ENCODE measurements around the gene RAB38. TPM values are rescaled to one million over a fixed set of nuclear protein-coding genes. Genes with fewer than 3 reads are reported as not detected.

The RAB38 gene
- polyA plus RNA-seq (2013, experiment 1 of 2; ENCODE audit: insufficient read length), result 0.45 TPM
- 0.17 TPM for polyA plus RNA-seq (2013, experiment 2 of 2; ENCODE audit: insufficient read length)

- peak; percentile 79 for DNase-seq
Measured at GRCh38 chr11:88174709-88175568, at the start of gene RAB38. Gene RAB38 (minus strand): TSS chr11:88175443. CDS start chr11:88175384, 59 bp downstream.

GRCh38 chr11:88213406-88213805, 38.2 kb upstream of the RAB38 start:
- DNase-seq, result no peak

GRCh38 chr11:88212300-88212699, 37.1 kb upstream of the RAB38 start:
- DNase-seq, result no peak

- DNase-seq, result no peak
Measured at GRCh38 chr11:88208745-88209144, 33.5 kb upstream of the RAB38 start.

GRCh38 chr11:88206751-88207150, 31.5 kb upstream of the RAB38 start:
- DNase-seq, result peak; percentile 21

GRCh38 chr11:88204353-88204752, 29.1 kb upstream of the RAB38 start:
- no peak for DNase-seq

- no peak for DNase-seq
Measured at GRCh38 chr11:88203604-88204003, 28.4 kb upstream of the RAB38 start.

- no peak for DNase-seq
Measured at GRCh38 chr11:88202498-88202897, 27.3 kb upstream of the RAB38 start.

- DNase-seq, result no peak
Measured at GRCh38 chr11:88196393-88196792, 21.1 kb upstream of the RAB38 start.

- DNase-seq, result no peak
Measured at GRCh38 chr11:88195908-88196307, 20.7 kb upstream of the RAB38 start.

- no peak for DNase-seq
Measured at GRCh38 chr11:88194990-88195389, 19.7 kb upstream of the RAB38 start.

GRCh38 chr11:88193278-88193677, 18.0 kb upstream of the RAB38 start:
- DNase-seq, result no peak

- no peak for DNase-seq
Measured at GRCh38 chr11:88188932-88189253, 13.7 kb upstream of the RAB38 start.

GRCh38 chr11:88188251-88188931, 13.1 kb upstream of the RAB38 start:
- no peak for DNase-seq

GRCh38 chr11:88183233-88183632, 8.0 kb upstream of the RAB38 start:
- no peak for DNase-seq

GRCh38 chr11:88181776-88182175, 6.5 kb upstream of the RAB38 start:
- no peak for DNase-seq

GRCh38 chr11:88179971-88180629, 4.9 kb upstream of the RAB38 start:
- no peak for DNase-seq

- DNase-seq, result peak; percentile 32
Measured at GRCh38 chr11:88179141-88179540, 3.9 kb upstream of the RAB38 start.

GRCh38 chr11:88178191-88178590, 2.9 kb upstream of the RAB38 start:
- DNase-seq, result no peak

- no peak for DNase-seq
Measured at GRCh38 chr11:88175569-88176075, 379 bp upstream of the RAB38 start.

GRCh38 chr11:88173956-88174355, 1.3 kb downstream of the RAB38 start:
- no peak for DNase-seq

GRCh38 chr11:88171982-88172381, 3.3 kb downstream of the RAB38 start:
- DNase-seq, result no peak

- DNase-seq, result no peak
Measured at GRCh38 chr11:88170673-88171072, 4.6 kb downstream of the RAB38 start.
